PFSK-1 (cell line): ENCODE measurements around the gene RNASEH1.

Experiments
- POLR2AphosphoS5 ChIP-seq: IDR thresholded peaks from 2 replicates; pipeline ENCODE4 v1.6.1; 2012; ENCODE audit warnings: low read depth, mild to moderate bottlenecking, control low read depth, low read length, moderate library complexity
- SIN3A ChIP-seq: IDR thresholded peaks from 2 replicates; pipeline ENCODE4 v1.6.1; 2012; ENCODE audit warnings: mild to moderate bottlenecking, low read length, moderate library complexity, borderline replicate concordance; ENCODE audit not compliant: insufficient read depth
- TF ChIP-seq, protein P1 (sequence below), 2 experiments: IDR thresholded peaks; 2 replicates each; pipeline versions ENCODE4 v1.6.1 to v1.8.0; 2011 to 2012; ENCODE audit warnings: low read depth in 2 of 2, low read length in 2 of 2, control low read depth in 1 of 2, inconsistent platforms in 1 of 2, mild to moderate bottlenecking in 1 of 2, moderate library complexity in 1 of 2; ENCODE audit not compliant: insufficient read depth in 1 of 2

DNA sequence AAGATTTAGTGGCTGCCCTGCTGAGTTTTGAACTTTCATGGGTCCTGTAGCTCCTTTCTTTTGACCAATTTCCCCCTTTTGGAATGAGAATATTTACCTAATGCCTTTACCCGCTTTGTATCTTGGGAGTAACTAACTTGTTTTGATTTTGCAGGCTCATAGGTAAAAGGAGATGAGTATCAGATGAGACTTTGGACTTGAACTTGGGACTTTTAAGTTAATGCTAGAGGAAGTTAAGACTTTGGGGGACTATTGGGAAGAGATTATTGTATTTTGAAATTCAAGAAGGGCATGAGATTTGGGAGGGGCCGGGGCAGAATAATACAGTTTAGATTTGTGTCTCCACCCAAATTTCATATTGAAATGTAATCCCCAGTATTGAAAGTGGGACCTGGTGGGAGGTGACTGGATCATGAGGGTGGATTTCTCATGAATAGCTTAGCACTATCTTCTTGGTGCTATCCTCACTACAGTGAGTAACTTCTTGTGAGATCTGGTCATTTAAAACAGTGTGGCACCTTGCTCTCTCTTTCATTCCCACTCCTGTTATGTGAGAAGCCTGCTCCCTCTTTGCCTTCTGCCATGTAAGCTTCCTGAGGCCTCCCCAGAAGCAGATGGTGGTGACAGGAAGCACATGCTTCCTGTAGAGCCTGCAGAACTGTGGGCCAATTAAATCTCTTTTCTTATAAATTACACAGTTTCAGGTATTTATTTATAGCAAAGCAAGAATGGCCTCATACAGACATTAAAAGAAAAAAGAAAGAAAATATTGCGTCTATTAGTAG, 44.9 kb downstream of the RNASEH1 start:
- TF ChIP-seq, protein P1, sequence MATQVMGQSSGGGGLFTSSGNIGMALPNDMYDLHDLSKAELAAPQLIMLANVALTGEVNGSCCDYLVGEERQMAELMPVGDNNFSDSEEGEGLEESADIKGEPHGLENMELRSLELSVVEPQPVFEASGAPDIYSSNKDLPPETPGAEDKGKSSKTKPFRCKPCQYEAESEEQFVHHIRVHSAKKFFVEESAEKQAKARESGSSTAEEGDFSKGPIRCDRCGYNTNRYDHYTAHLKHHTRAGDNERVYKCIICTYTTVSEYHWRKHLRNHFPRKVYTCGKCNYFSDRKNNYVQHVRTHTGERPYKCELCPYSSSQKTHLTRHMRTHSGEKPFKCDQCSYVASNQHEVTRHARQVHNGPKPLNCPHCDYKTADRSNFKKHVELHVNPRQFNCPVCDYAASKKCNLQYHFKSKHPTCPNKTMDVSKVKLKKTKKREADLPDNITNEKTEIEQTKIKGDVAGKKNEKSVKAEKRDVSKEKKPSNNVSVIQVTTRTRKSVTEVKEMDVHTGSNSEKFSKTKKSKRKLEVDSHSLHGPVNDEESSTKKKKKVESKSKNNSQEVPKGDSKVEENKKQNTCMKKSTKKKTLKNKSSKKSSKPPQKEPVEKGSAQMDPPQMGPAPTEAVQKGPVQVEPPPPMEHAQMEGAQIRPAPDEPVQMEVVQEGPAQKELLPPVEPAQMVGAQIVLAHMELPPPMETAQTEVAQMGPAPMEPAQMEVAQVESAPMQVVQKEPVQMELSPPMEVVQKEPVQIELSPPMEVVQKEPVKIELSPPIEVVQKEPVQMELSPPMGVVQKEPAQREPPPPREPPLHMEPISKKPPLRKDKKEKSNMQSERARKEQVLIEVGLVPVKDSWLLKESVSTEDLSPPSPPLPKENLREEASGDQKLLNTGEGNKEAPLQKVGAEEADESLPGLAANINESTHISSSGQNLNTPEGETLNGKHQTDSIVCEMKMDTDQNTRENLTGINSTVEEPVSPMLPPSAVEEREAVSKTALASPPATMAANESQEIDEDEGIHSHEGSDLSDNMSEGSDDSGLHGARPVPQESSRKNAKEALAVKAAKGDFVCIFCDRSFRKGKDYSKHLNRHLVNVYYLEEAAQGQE (IDR thresholded peaks at IDR 0.05; ENCODE audit: insufficient read depth in 1 of 2, low read depth in 2 of 2, low read length in 2 of 2): no peak
- TF ChIP-seq POLR2AphosphoS5: no peak
- TF ChIP-seq SIN3A: no peak
